HG03135 (cell line): ENCODE measurements around the gene RHOB.
"Not testable (repeated sequence)": the region's sequence is repeated elsewhere in the genome, so short reads cannot be mapped to it uniquely, and the experiment has no call there.

Experiments
- ATAC-seq: cut with Tn5 transposase; IDR thresholded peaks from one replicate; pipeline ENCODE4 v1.9.1; 2021; ENCODE audit warnings: mild to moderate bottlenecking, moderate library complexity; ENCODE audit not compliant: unreplicated experiment

Gene RHOB

DNA sequence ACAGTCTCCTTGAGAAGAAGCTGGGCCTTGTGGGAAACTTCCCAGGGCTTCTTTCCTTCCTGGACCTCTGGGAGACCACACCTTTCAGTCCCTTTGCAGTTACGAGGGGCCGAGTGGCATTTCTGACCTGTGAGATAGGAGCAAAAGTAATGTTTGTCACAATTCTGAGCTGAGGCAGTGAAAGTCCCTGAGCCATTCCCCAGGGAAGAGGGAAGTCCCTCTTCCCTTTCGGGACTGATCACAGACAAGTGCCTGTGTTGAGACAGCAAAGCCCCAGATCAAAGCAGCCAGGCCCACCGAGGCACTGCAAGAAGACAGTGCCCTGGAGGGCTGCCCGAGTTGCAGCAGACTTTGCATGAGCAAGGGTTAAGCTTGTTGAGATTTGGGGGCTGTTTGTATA lies 41.9 kb downstream of the RHOB start:
- ATAC-seq, result no peak

DNA sequence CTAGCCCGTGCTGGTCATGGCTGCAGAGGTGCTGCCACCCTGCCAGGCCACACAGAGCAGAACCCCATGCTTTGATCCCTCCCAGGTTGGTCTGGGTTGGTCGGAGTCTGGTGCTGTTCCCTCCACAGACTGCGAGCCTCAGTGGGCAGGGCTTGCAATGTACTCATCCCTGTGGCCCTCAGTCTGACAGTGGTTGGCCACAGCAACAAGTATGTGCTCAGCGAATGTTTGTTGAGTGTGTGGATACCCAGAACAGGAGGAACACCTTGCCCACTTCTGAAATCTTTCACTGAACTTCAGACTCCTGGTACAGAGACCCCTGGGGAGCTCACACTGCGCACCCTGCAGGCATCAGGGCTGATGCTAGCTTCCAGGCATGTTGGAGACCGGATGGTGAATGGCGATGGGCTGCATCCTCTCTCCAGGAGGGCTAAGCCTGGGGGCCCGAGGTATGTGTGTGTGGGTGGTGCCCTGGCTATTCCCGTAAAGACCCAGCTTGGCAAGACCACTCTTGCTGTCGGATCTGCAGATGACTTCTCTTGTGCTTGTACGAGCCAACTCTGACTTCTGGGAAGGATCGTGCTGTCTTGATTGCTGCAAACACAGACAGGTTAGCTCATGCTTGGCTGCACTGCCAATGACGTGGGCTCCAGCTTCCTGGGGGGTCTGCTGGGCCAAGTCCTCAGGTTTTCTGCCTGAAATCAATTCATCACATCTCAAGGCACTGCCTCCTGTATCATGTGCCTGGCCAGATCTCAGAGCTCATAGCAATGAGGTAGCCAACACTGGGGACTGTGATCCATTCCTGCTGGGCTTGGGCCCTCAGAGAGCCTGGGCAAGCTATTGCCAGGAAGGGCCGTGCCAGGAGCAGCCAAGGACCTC lies 43.7 kb downstream of the RHOB start:
- no peak for ATAC-seq

DNA sequence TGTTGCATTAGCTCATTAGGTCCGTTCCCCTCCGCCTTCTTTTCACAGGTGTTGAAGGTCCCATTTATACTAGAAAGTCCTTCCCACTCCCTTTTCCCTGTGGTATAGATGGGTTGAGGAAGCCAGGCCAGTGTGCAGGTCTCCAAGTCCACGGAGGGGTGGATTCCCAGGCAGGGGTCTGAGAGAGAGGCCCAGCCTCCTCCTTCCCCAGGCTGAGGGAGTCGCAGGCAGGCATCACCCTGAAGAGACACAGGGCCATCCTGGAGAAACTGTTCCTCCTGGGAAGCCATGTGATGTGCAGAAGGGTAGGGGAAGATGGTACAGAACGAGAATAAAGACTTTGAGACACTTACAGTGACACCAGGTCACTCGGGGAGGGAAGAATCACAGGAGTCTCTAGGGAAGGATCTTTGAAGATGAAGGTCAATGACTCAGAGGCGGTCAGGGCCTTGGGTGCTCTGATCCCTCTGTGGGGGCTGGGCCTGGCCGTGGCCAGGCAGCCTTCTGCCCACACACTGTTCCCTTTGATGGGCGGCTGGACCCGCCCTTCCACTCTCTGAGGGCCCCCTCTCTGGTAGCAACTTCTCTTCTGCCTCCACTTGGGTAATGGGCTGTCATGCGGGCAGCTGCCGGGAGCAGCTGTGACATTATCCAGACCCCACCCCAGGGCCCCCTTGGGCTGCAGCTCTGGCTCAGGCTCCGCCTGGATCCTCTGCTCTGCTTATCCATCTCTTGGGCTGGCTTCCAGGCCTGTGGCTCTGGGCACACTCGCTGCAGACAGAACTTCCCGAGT lies 45.1 kb downstream of the RHOB start:
- no peak for ATAC-seq

DNA sequence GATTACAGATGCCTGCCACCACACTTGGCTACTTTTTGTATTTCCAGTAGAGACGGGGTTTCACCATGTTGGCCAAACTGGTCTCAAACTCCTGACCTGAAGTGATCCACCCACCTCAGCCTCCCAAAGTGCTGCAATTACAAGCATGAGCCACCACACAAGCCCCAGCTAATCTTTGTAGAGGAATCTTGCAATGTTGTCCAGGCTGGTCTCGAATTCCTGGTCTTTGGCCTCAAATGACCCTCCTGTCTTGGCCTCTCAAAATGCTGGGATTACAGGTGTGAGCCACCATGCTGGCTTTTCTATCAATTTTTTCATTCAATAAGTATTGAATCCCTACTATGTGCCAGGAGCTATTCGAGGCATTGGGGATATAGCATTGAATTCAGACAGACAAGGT lies 46.2 kb downstream of the RHOB start:
- ATAC-seq, result not testable (repeated sequence)

DNA sequence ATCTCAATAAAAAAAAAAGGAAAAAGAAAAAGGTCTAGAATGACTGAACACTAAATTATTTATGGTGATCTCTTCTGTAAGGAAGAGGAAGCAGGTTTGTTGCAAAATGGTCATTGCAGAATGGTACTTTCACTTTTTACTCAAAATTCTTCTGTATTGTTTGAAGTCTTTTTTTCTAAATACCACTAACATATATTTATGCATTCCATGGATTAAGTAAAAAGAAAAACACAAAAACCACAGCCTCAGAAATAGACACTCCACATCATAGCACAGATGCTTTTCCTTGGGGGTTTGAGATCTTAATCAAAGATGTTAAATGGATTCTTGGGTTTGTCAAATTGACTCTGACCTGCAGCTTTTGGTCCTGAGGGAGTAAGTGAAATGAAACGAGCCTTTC lies 47.4 kb downstream of the RHOB start:
- ATAC-seq, result no peak

DNA sequence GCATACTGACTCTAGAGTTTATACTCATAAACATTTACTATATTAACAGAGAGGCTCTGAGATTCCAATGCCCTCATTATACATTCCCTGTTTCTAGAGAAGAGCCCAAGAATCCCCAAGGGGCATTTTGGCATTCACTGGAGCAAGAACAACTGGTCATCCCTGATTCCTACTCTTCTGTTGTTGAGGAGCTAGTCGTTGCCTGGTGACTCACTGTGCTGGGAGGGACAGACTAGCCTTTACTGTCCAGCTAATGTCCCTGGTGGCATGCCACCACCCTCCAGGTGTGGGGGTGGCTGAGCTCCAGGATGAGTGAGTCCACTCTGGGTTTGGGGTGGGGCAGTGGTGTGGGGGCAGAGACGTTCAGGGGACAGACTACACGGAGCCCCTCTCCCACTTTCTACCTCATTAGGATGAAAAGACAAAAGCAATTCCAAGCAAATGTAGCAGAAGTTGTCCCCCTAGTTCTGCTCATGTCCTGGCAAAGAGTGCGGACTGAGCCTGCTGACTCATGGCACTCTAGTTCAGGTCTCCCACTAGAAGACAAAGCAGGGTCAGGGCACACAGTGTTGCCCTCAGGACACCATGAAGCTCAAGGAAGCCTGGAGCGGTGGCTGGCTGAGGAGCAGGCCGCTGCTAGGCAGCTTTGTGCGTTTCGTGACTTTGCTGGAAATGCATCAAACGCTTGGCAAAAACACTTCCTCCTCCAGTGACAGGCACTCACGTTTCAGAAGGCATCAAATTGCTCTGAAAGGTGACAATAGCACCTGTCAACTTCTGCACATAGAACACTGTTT lies 49.4 kb downstream of the RHOB start:
- ATAC-seq, result no peak

DNA sequence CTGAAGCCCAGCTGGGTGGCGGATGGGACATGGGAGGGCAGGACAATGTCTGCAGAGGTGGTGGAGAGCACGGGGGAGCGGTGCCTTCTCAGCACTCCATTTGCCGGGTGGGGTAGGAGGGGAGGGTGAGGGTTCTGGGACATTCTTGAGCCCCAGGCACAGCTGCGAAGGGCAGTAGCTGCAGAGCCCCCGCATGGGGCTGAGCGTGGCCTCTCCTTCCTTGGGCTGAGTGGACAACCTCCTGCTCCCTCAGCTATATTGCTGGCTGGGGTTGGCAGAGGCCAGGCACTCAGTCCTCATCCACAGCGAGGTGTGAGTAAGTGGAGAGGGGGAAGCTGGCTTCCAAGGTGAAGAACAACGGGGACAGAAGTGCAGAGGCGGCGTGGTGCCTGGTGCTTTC lies 50.1 kb downstream of the RHOB start:
- ATAC-seq, result no peak
